Measurements from ENCODE around the gene PNKP. TPM values are rescaled to one million over a fixed set of nuclear protein-coding genes. Genes with fewer than 3 reads are reported as not detected.

Gene PNKP
- total and polyA plus RNA-seq, 9 of the 15 experiments (the other 6 are each of a cell fraction or from before 2014, with no cell fraction given), result 2.8 to 85.4 (median 25.3) TPM

DNA sequence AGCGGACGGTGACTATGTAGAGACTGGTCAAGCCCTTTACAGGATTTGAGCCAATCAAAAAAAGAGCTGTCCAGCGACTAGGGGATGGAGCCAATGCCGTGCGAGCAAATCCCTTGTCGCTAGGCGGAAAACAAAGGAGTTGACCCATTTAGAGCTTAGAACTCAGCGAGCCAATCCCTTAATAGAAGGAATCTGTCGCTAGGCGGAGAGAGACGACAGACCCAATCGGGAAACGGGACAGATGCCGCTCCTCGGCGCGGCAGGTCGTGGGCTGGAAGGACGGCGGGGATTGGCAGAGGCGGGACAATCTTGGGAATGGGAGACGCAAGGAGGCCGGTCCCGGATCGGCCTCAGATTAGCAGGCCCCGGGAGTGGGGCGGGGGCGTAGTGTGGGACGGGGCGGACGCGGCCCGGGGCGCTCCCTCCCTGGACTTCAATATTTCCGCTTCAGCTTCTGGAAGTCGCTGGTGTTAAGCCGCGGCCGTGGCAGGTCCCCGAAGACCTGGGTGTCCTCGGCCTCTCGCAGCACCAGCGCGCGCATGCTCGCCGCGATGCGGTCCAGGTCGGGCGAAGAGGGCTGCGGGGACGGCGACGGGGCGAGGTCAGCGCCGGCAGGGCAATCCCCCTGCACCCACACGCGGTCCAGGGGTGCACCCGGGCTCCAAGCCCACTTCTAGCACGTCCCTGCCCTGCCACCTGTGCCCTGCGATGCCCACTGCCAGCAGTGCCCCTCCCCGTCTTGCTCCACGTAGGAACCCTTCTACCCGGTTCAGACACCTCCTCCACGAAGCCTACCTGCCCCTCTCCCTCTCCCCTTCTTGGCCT lies 2.3 kb upstream of the PNKP start (continued):
- TF ChIP-seq, protein P1, sequence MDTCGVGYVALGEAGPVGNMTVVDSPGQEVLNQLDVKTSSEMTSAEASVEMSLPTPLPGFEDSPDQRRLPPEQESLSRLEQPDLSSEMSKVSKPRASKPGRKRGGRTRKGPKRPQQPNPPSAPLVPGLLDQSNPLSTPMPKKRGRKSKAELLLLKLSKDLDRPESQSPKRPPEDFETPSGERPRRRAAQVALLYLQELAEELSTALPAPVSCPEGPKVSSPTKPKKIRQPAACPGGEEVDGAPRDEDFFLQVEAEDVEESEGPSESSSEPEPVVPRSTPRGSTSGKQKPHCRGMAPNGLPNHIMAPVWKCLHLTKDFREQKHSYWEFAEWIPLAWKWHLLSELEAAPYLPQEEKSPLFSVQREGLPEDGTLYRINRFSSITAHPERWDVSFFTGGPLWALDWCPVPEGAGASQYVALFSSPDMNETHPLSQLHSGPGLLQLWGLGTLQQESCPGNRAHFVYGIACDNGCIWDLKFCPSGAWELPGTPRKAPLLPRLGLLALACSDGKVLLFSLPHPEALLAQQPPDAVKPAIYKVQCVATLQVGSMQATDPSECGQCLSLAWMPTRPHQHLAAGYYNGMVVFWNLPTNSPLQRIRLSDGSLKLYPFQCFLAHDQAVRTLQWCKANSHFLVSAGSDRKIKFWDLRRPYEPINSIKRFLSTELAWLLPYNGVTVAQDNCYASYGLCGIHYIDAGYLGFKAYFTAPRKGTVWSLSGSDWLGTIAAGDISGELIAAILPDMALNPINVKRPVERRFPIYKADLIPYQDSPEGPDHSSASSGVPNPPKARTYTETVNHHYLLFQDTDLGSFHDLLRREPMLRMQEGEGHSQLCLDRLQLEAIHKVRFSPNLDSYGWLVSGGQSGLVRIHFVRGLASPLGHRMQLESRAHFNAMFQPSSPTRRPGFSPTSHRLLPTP (IDR thresholded peaks at IDR 0.05; ENCODE audit: borderline replicate concordance, extremely low read depth, insufficient read length), result no peak
- peak; percentile 99 for TF ChIP-seq RFX5 (IDR thresholded peaks at IDR 0.05; ENCODE audit: low read depth, low read length)
- TF ChIP-seq, protein P2, sequence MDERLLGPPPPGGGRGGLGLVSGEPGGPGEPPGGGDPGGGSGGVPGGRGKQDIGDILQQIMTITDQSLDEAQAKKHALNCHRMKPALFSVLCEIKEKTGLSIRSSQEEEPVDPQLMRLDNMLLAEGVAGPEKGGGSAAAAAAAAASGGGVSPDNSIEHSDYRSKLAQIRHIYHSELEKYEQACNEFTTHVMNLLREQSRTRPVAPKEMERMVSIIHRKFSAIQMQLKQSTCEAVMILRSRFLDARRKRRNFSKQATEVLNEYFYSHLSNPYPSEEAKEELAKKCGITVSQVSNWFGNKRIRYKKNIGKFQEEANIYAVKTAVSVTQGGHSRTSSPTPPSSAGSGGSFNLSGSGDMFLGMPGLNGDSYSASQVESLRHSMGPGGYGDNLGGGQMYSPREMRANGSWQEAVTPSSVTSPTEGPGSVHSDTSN (CRISPR knock-in tag; IDR thresholded peaks at IDR 0.05; ENCODE audit: low read depth), result no peak
- TF ChIP-seq, protein P2 (tag; conservative IDR thresholded peaks at IDR 0.05; ENCODE audit: low read depth), result no peak
- peak; percentile 98 for TF ChIP-seq MBD2 (IDR thresholded peaks at IDR 0.05; ENCODE audit: borderline replicate concordance, low read depth)
- TF ChIP-seq ESRRB (CRISPR knock-in tag; IDR thresholded peaks at IDR 0.05; ENCODE audit: borderline replicate concordance), result no peak
- TF ChIP-seq ZNF589 (CRISPR knock-in tag; IDR thresholded peaks at IDR 0.05; ENCODE audit: low read depth), result no peak
- no peak for TF ChIP-seq ZNF696 (CRISPR knock-in tag; conservative IDR thresholded peaks at IDR 0.05)
- TF ChIP-seq BHLHE40 (IDR thresholded peaks at IDR 0.05; ENCODE audit: low read length), result peak; percentile 61
- TF ChIP-seq, protein P3, sequence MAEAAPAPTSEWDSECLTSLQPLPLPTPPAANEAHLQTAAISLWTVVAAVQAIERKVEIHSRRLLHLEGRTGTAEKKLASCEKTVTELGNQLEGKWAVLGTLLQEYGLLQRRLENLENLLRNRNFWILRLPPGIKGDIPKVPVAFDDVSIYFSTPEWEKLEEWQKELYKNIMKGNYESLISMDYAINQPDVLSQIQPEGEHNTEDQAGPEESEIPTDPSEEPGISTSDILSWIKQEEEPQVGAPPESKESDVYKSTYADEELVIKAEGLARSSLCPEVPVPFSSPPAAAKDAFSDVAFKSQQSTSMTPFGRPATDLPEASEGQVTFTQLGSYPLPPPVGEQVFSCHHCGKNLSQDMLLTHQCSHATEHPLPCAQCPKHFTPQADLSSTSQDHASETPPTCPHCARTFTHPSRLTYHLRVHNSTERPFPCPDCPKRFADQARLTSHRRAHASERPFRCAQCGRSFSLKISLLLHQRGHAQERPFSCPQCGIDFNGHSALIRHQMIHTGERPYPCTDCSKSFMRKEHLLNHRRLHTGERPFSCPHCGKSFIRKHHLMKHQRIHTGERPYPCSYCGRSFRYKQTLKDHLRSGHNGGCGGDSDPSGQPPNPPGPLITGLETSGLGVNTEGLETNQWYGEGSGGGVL (CRISPR knock-in tag; IDR thresholded peaks at IDR 0.05), result no peak
- TF ChIP-seq PCBP2 (IDR thresholded peaks at IDR 0.05; ENCODE audit: low read depth, low read length, poor library complexity, severe bottlenecking), result no peak
- TF ChIP-seq RBM39 (optimal IDR thresholded peaks at IDR 0.05; ENCODE audit: low read depth, low read length), result no peak
- no peak for TF ChIP-seq HMG20B (CRISPR knock-in tag; IDR thresholded peaks at IDR 0.05)
- TF ChIP-seq TARDBP (IDR thresholded peaks at IDR 0.05), result peak; percentile 99
- TF ChIP-seq CXXC5 (CRISPR knock-in tag; IDR thresholded peaks at IDR 0.05), result peak; percentile 93
- TF ChIP-seq IRF2 (CRISPR knock-in tag; IDR thresholded peaks at IDR 0.05), result no peak
- no peak for TF ChIP-seq ZNF695 (CRISPR knock-in tag; IDR thresholded peaks at IDR 0.05)
- TF ChIP-seq, protein P4, sequence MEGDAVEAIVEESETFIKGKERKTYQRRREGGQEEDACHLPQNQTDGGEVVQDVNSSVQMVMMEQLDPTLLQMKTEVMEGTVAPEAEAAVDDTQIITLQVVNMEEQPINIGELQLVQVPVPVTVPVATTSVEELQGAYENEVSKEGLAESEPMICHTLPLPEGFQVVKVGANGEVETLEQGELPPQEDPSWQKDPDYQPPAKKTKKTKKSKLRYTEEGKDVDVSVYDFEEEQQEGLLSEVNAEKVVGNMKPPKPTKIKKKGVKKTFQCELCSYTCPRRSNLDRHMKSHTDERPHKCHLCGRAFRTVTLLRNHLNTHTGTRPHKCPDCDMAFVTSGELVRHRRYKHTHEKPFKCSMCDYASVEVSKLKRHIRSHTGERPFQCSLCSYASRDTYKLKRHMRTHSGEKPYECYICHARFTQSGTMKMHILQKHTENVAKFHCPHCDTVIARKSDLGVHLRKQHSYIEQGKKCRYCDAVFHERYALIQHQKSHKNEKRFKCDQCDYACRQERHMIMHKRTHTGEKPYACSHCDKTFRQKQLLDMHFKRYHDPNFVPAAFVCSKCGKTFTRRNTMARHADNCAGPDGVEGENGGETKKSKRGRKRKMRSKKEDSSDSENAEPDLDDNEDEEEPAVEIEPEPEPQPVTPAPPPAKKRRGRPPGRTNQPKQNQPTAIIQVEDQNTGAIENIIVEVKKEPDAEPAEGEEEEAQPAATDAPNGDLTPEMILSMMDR (IDR thresholded peaks at IDR 0.05 in 2 of 3, conservative IDR thresholded peaks at IDR 0.05 in 1 of 3; ENCODE audit: insufficient read depth in 2 of 3, low read depth in 1 of 3, low read length in 3 of 3), result 0 out of 6 replicates have a peak, but pooled peaks of 1 of the 3 experiments have one; percentile 1
